Bronchial epithelial cell (primary cell): ENCODE data around the gene EMSY. TPM values are rescaled to one million over a fixed set of nuclear protein-coding genes. Genes with fewer than 3 reads are reported as not detected.
"Not testable (repeated sequence)": the region's sequence is repeated elsewhere in the genome, so short reads cannot be mapped to it uniquely, and the experiment has no call there.

Source experiments
- DNase-seq: peaks from one replicate; pipeline ENCODE4 v3.0.0-alpha.2; 2010; ENCODE audit warnings: low read depth
- FAIRE-seq: peaks from 2 replicates; lab custom pipeline; 2011; peaks lifted over from hg19 to GRCh38; lab: Jason Lieb, UNC
- H3K27me3 ChIP-seq: 2 replicates; pipeline ENCODE4 v1.5.1; 2011; ENCODE audit warnings: low read length; ENCODE audit not compliant: control insufficient read depth, insufficient read depth
- H3K36me3 ChIP-seq: 2 replicates; pipeline ENCODE4 v1.5.1; 2011; ENCODE audit warnings: low read length; ENCODE audit not compliant: control insufficient read depth, insufficient read depth
- H3K4me3 ChIP-seq: 2 replicates; pipeline ENCODE4 v1.5.1; 2011; ENCODE audit warnings: mild to moderate bottlenecking, low read depth, low read length, control low read depth
- total RNA-seq: library from RNA; depleted of rRNA; stranded (reverse); fragments of >200 nt; gene quantifications from 2 replicates; pipeline ENCODE4 v1.2.1, GENCODE V29; 2014
- TF ChIP-seq, protein P1 (sequence below): IDR thresholded peaks from 2 replicates; pipeline ENCODE4 v1.5.1; 2011; ENCODE audit warnings: mild to moderate bottlenecking, moderate library complexity, low read length, control low read depth, inconsistent platforms; ENCODE audit not compliant: insufficient read depth, severe bottlenecking

Gene EMSY, protein sequence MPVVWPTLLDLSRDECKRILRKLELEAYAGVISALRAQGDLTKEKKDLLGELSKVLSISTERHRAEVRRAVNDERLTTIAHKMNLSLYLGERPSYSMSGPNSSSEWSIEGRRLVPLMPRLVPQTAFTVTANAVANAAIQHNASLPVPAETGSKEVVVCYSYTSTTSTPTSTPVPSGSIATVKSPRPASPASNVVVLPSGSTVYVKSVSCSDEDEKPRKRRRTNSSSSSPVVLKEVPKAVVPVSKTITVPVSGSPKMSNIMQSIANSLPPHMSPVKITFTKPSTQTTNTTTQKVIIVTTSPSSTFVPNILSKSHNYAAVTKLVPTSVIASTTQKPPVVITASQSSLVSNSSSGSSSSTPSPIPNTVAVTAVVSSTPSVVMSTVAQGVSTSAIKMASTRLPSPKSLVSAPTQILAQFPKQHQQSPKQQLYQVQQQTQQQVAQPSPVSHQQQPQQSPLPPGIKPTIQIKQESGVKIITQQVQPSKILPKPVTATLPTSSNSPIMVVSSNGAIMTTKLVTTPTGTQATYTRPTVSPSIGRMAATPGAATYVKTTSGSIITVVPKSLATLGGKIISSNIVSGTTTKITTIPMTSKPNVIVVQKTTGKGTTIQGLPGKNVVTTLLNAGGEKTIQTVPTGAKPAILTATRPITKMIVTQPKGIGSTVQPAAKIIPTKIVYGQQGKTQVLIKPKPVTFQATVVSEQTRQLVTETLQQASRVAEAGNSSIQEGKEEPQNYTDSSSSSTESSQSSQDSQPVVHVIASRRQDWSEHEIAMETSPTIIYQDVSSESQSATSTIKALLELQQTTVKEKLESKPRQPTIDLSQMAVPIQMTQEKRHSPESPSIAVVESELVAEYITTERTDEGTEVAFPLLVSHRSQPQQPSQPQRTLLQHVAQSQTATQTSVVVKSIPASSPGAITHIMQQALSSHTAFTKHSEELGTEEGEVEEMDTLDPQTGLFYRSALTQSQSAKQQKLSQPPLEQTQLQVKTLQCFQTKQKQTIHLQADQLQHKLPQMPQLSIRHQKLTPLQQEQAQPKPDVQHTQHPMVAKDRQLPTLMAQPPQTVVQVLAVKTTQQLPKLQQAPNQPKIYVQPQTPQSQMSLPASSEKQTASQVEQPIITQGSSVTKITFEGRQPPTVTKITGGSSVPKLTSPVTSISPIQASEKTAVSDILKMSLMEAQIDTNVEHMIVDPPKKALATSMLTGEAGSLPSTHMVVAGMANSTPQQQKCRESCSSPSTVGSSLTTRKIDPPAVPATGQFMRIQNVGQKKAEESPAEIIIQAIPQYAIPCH (N-terminal part only)
- 5.2 and 6.1 TPM in 2 replicates for total RNA-seq

DNA sequence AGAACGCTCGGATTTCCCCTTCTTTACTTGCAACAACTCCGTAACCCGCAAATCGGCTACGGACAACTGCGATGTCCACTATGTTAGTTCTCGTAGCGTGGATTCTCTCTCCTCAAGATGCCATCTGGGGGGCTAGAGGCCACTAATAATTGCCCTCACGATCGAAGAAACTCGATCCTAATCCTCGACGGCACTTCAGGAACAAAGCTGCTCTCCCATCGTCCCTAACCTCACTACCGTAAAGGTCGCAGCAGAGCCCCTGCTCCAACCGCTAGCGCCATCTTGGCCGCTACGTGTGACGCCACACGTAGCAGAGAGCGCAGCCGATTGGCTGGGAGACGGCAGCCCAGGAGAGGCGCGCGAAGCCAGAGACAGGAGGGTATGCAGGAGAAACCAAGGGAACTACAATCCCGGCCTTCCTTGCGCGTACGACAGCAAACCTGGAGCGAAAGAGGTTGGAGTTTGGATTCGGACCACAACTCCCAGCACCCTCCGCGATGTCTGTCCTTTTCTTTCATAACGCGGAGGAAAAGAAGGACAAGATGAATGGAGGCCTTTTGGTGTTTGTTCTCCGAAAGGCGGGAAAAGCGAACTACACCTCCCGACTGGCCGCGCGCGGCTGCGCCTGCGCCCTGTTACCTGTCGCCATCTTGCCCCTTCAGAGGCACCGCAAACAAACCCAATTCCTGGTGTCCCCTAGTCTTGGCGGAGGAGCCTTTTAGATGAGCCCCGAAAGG lies at the start of gene EMSY:
Gene EMSY (plus strand): TSS at position 635 of the 737 bp plus-strand sequence. CDS start 1,921 bp downstream, outside the sequence.
- peak; percentile 99 for DNase-seq
- H3K27me3 ChIP-seq = no peaks in the 10 kb centered on the region
- H3K36me3 ChIP-seq = peaks cover 2% of the 10 kb centered on the region
- TF ChIP-seq, protein P1, sequence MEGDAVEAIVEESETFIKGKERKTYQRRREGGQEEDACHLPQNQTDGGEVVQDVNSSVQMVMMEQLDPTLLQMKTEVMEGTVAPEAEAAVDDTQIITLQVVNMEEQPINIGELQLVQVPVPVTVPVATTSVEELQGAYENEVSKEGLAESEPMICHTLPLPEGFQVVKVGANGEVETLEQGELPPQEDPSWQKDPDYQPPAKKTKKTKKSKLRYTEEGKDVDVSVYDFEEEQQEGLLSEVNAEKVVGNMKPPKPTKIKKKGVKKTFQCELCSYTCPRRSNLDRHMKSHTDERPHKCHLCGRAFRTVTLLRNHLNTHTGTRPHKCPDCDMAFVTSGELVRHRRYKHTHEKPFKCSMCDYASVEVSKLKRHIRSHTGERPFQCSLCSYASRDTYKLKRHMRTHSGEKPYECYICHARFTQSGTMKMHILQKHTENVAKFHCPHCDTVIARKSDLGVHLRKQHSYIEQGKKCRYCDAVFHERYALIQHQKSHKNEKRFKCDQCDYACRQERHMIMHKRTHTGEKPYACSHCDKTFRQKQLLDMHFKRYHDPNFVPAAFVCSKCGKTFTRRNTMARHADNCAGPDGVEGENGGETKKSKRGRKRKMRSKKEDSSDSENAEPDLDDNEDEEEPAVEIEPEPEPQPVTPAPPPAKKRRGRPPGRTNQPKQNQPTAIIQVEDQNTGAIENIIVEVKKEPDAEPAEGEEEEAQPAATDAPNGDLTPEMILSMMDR = no peak
- peak within 1 kb of the TSS; percentile 96 for H3K4me3 ChIP-seq
- FAIRE-seq = peak; percentile 96

DNA sequence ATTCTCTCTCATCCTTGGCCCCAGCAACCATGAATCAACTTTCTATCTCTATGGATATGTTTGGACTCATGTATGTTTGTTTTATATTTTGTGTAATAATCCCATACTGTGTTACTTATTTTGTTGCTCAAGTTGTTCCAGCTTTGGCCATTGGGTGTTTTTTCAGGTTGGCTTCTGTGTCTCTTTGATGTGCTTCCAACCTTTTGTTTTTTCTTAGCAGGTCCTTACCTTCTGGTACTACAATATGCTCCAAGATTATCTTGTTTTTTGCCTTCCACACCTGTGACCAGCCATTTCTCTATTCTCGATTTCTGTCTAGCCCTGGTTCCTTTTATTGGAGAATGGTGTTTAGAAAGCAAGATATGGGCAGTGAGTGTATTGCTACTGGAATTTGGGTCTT lies 49.5 kb upstream of the EMSY start:
- DNase-seq = no peak
- no peaks in the 10 kb centered on the region for H3K36me3 ChIP-seq
- TF ChIP-seq, protein P1 = no peak
- no peak overlapping the region for H3K4me3 ChIP-seq
- H3K27me3 ChIP-seq = no peaks in the 10 kb centered on the region
- FAIRE-seq = no peak

DNA sequence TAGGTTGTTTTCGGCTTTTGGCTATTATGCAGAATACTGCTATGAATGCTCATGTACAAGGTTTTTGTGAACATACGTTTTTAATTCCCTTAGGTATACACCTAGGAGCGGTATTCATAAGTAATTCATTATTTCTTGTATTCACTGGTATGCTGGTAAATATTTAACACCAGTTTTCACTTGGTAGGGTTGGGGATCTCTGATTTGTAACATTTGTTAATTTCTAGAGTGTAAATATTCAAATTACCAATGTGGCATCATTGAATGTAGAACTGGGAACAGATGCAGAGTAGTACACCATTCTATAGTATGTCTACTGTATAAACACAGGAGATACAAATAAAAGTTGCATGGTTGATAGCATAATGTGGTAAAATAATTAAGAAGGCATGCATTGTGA lies 47.4 kb upstream of the EMSY start:
- Histone ChIP-seq H3K4me3 (no peak overlapping the region), H3K27me3 (no peaks in the 10 kb centered on the region), H3K36me3 (no peaks in the 10 kb centered on the region)
- FAIRE-seq (no peak), DNase-seq (no peak)
- TF ChIP-seq, protein P1 = no peak

DNA sequence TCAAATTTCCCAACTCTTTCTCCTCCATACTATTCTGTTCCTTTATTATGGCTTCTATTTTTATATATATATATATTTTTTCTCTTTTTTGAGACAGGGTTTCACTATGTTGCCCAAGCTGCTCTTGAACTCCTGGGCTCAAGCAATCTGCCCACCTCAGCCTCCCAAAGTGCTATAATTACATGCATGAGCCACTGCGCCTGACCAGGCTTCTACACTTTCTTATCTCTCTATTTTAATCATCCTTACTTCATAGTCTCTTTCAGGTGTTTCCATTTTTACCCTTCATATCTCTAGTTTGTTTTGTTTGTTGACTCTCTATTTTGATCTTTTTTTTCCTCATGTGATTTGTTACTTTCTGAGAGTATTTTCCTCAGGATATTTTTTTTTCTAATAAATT lies 43.9 kb upstream of the EMSY start:
- DNase-seq = no peak
- no peak for FAIRE-seq
- no peaks in the 10 kb centered on the region for H3K27me3 ChIP-seq
- H3K36me3 ChIP-seq = no peaks in the 10 kb centered on the region
- TF ChIP-seq, protein P1 = no peak
- no peak overlapping the region for H3K4me3 ChIP-seq

DNA sequence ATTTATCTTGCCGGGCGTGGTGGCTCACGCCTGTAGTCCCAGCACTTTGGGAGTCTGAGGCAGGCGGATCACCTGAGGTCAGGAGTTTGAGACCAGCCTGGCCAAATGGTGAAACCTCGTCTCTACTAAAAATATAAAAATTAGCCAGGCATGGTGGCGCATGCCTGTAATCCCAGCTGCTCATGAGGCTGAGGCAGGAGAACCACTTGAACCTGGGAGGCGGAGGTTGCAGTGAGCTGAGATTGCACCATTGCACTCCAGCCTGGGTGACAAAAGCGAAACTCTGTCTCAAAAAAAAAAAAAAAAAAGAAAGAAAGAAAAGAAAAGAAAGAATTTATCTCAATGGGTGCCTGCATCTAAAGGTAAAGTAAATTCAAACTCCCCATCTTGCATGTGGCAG lies 43.3 kb upstream of the EMSY start:
- not testable (repeated sequence) for H3K27me3 ChIP-seq, FAIRE-seq, H3K36me3 ChIP-seq

More for the DNA sequence above, 43.3 kb upstream of the EMSY start:
- not testable (repeated sequence) for H3K4me3 ChIP-seq, DNase-seq
